GM18519 (cell line): ENCODE measurements around the gene MLLT3.

Experiments
- ATAC-seq: cut with Tn5 transposase; IDR thresholded peaks from one replicate; pipeline ENCODE4 v1.9.1; 2021; ENCODE audit warnings: mild to moderate bottlenecking, moderate library complexity; ENCODE audit not compliant: unreplicated experiment, low FRiP score

The MLLT3 gene

DNA sequence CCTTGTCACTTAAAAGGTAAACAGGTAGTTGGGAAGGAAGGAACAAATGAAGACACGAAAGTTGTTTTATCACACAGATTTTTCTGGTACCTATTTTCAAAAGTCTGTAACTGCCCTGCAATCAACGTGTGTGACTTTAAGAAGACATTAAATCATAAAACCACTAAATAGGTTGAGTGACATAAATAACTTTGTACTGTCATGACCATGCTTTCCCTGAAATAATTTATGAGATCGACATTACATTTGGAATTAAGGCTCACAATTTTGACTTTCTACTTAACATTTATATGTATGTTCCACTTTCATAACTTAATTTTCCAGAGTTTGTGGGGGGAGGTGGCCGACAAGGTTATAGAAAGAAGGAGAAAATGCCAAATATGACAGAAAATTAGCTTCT lies 181.1 kb downstream of the MLLT3 start:
- ATAC-seq = no peak

DNA sequence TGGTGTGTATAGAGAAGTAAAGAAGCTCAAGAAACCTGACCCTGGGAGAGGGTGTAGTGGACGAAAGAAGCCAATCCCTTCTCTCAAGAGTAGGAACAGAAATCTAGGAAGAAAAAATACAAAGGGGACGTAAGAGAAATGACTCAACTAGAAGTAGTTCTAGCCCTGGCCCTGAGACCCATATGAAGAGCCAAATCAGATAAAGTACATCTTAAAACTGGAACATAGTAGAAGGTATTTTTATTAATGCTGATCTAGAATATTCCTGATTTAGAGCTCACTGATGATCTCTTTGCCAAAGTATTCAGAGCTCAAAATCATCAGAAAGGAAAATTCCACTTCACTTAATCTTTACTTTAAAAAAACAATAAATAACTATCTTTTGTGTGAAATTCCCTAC lies 184.8 kb downstream of the MLLT3 start:
- ATAC-seq = no peak

DNA sequence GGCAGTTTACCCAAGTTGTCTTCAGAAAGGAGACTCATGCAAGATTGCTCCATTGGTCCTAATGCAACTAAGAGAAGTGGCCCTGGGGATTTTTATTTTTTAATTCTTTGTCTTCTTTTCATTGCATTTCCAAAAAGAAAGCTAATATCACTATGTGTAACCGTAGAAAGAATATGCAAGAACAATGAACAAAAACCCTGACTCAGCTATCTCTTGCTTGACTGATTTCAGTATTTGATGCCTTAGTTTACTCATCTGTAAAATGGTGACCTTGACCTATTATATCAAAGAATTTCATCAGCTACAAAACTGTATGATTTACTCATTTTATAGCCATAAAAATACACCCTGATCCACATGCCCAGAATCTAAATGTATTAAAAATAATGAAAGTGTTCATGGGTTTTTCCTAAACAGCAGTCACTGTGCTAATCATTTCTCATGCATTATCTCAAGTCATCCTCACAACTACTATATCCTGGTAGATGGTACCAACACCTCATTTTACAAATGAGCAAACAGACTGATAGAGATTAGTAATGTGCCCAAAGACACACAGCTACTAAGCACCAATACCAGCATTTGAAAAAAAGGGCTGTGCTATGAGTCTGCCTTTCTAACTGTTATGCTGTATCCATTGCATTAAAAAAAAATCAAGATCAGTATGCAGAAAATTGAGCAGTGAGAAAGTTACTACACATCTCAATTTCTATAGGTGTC lies 185.7 kb downstream of the MLLT3 start:
- no peak for ATAC-seq

DNA sequence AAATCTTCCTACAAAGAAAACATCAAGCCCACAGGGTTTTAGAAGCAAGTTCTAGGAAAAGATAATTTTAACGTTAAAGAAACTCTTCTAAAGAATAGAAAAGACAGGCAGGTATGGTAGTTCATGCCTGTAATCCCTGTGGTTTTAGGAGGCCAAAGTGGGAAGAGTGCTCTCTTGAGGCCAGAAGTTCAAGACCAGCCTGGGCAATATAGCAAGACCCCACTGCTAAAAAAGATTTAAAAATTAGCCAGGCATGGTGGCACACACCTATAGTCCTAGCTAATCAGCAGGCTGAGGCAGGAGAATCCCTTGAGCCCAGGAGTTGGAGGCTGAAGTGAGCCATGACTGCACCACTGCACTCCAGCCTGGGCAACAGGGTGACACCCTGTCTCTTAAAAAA lies 193.3 kb downstream of the MLLT3 start:
- ATAC-seq = no peak

DNA sequence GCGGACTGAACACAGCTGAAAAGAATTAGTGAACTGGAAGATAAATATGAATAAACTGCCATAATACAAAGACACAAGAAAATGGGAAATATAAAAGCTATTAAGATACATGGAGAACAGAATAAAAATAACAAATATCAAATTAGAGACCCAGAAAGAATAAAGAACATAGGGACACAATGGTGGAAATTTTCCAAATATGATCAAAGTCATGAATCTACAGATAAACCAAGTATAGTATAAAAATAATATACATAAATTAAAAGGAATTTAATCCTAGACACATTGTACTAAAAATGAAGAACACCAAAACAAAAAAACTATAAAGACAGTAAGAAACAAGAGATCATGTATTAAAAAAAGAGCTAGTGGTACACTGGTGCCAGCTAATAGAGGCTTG lies 194.9 kb downstream of the MLLT3 start:
- ATAC-seq = no peak

DNA sequence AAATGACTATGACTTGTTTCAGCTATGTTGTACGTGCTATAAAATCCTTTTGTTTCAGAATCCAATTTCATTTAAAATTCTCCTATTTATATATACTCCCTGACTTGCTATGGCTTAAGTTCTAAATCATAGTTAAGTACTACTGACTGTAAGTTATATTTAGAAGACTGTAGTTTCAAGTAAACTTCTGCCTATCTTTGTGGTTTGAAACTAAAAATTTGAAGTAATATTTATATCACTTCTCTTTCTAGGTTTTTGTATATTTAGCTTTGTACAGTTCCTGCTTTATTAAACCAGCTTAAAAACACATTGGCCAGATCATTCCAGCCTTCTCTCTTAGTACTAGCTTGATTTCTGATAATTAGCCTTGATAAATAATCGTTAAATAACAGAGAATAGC lies 196.3 kb downstream of the MLLT3 start:
- ATAC-seq = peak; percentile 72

DNA sequence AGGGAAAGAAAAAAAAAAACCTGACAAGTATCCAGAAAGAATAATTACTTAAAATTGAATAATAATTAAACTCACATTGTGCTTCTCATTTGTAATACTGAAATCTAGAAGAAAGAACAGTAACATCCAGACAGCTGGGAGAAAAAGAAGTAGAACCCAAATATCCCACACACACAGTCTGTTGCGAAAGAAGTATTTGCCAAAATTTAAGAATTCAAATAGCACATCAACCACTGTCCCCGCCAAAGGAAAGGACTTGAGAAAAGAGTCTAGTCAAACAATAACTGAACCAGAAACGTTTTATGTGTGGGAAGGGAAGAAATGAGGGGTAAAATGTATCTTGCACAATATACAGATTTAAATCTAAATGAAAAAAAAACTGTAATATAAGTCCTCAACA lies 202.8 kb downstream of the MLLT3 start:
- no peak for ATAC-seq

DNA sequence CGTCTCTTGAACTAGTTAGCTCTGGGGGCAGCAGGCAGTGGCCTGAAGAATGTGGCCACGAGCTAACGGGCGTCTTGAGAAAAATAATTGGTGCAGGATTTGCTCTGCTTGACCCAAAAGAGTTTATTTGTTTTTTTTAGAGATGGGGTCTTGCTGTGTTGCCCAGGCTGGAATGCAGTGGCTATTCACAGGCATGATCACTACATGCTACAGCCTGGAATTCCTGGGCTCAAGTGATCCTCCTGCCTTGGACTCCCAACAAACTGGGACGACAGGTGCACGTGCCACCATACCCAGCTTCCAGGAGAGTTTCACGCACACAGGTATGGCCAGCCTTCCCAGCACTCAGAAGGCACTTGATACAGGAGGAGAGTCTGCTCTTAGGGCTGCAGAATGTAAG lies 203.8 kb downstream of the MLLT3 start:
- no peak for ATAC-seq

DNA sequence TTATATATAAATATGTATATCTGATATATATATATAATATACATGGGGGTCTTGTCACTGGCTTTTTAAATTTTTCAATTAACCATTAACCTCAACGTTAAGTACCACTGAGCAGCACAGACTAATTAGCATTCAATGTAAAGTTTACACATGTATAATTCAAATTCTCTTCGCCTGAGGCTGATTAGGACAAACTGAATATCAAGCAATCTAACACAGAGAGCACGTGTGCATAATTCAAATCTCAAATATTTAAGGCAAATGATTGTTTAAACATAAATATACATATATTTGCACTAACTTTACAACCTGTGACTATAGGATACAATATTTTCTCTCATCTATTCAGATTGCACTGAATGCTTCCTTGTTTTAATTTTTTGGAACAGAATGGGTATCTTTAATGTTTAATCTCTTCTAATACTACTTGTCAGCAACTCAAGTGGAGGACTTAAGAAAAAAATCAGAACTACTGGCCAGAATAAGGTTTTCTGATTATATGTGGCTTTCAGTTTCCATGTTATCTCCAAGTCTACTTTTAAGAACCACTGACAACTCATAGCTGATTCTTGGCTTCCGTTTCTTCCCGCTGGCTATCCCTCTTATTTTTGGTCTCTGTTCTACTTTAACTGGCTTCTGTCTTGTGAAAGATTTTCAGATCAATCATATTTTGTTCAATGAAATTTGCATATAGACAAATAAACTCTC lies 204.8 kb downstream of the MLLT3 start:
- ATAC-seq = no peak

DNA sequence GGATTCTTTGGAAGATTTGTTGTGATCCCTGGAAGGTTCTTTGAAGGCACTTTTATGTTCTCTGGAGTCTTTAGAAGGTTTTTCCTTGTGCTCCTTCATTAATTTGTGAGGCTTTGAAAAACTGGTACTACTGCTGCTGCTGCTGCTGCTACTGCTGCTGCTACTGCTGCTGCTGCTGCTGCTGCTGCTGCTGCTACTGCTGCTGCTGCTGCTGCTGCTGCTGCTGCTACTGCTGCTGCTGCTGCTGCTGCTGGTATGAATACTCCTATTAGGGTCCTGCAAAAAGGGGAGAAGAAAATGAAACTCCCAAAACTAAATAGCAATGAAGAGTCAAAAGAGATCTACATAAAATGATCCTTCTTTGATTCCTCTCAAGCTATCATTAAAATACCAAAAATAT lies 208.1 kb downstream of the MLLT3 start:
- ATAC-seq = no peak

DNA sequence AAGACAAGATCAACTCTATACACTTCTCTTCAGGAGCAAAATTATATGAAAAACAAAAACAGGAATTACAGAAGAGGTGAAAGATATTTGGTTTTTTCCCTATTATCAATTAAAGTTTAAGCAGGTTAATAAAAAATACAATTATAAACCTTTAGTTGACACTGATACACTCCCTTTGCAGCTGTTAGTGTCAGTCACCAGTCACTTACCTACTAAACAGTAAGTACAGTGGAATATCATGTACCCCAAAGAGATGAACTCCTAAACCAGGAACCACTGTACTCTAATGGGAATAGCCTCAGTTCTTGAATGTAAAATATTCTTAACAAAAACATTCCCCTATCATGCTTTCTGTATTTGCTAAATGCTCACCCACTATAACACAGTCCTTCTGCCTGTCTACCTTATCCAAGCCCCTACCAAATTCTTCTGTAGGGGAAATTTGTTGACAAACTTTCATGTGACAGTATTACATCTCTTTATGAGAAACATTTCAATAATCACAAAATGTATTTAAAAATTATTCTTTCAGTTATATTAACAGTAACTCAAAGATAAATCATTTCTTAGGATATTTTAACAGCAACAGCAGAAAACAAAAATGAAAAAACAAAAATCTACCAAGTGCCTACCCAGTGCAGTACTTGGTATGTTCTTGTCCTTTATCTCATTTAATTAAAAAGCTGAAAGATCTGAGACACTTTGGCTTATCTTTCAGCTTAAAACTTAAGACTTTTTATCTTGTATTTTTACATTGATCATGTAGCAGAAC lies 212.8 kb downstream of the MLLT3 start:
- ATAC-seq = no peak

DNA sequence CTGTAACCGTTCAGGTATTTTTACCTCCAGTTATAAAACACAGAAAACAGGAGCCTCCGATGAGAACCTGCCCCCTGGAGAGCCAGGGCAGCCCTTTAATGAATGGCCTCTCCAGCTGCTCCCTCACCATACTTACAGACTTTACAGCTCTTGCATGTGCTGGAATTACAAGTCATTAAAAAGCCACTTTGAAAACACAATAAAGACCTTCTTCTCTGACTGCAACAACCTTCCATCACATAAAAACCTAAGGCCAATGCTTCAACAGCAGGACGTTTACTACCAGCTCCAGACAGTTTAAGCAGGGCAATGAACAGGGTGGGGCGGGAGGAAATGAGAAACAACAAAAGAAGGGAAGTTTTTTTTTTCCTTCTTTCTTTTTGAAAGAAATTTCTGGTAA lies 213.8 kb downstream of the MLLT3 start:
- no peak for ATAC-seq

DNA sequence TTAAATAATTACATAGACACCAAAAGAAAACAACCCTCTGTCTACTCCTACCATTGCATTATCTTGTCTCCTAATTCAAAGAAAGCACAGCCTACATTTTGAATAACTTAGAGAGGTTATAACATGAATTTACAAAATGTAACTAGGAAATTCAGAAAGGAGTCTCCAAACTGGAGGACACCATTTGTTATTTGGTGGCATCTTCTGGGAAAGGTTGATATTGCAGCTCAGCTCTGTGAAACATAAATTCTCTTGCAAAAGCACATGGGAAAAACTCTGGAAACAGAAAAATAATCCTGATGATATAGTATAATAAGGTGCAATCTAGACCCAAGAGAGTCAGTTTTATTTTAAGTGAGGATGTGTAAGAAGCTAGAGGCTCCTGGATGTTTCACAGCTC lies 215.3 kb downstream of the MLLT3 start:
- no peak for ATAC-seq

DNA sequence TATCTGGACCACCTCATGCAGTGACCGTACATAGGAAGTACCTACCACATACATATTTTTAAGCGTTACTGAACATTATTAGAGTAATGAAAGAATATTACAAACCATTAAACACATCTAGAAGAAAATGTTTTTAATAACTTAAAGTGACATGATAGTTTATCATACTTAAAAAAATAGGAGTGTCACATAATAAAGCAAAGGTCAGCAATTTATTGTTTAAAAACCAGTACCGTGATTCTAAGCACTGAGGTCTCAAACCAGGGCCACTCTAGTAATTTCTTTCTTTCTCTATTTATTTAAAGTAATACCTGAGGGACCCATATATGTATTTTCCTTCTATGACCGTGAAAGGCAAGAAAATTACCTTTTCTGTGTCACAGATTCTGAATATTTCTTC lies 216.0 kb downstream of the MLLT3 start:
- no peak for ATAC-seq

DNA sequence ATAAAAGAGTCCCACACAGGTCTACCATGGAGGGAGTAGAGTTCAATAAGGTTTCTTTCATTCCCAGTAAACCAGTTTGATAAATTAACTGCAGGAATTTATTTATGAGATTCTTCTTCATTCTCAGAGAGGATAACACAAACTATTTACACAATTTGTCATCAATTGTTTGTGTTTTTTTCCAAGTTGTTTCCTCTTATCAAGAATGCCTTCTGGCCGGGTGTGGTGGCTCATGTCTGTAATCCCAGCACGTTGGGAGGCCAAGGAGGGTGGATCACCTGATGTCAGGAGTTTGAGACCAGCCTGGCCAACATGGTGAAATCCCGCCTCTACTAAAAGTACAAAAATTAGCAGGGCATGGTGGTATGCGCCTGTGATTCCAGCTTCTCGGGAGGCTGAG lies 216.7 kb downstream of the MLLT3 start:
- ATAC-seq = no peak

DNA sequence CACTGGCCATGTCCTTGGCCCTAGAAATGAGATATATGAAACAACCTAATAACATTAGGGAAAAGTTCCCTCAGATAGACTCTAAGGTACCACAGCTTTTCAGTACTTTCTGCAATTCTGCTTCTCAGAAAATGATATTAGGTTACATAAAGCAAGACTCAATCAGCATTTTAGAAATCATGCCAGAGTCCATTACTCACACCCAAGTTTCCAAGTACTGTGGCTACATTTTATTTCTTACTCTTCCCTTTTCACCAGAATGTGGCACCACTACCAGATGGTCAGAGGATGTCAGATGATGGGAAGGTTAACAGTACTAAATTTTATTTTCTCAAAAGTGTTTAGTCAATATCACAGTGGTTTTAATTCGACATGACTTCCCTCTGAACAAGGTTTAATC lies 217.2 kb downstream of the MLLT3 start:
- no peak for ATAC-seq

DNA sequence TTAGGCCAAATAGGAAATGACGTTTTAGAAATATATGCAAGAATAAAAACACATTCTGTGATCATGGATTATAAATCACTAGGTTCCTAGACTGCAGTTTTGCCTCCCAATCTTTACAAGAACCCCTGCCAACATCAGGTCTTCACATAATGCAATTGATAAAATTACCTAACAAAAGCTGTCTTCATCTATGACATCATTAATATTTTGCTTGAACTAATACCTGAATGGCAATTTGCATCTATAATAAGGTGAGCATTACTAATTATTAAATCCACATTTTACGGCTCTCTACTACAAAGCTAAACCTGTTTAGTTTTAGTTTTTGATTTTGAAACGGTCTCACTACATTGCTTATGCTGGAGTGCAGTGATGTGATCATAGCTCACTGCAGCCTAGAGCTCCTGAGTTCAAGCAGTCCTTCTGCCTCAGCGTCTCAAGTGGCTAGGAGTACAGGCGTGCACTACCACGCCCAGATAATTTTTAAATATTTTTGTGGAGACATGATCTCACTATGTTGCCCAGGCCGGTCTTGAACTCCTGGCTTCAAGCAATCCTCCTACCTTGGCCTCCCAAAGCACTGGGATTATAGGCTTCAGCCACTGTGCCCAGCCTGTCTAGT lies 218.0 kb downstream of the MLLT3 start:
- no peak for ATAC-seq

DNA sequence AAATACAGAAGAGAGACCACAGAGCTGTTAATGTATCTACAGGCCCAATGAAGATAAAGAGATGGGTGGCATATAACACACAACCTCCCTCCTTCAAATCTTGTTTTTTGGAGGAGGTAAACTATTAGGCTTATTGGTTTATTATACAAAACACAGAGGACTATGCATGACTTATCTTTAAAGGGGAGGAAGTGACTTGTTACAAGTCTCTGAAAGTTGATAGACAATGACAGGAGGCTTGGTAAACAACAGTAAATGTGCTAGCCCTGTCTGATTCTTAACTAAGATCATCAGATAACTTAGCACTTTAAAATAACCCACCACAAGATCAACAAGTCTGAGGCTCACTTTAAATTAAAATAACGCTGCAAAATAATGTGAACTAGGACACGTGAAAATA lies 219.0 kb downstream of the MLLT3 start:
- no peak for ATAC-seq

DNA sequence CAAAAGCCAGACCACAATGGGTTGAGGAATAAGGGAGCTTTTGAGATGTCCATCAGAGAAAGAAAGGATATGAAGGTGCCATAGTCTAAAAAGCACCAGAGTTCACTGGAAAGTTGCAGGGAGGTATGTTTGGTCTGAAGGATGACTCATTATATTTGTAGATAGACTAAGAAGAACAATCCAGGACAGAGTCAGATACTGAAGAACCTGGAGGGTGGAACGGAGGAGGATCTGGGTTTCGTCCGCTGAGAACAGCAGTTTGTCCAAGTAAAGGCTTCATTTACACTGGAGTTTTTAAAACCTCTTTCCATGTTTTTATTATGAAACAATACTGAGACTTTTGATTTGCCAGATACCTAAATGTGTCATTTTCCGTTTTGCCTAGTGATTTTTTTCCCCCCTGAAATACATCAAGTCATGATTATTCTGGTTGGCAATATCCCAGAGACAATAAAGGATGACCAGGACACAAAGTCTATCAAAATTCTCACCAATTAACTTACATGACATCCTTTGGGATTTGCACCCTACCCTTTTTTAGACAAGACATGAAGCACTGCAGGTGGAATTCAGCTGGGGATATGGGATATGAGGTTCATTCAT lies 219.9 kb downstream of the MLLT3 start:
- ATAC-seq = no peak

DNA sequence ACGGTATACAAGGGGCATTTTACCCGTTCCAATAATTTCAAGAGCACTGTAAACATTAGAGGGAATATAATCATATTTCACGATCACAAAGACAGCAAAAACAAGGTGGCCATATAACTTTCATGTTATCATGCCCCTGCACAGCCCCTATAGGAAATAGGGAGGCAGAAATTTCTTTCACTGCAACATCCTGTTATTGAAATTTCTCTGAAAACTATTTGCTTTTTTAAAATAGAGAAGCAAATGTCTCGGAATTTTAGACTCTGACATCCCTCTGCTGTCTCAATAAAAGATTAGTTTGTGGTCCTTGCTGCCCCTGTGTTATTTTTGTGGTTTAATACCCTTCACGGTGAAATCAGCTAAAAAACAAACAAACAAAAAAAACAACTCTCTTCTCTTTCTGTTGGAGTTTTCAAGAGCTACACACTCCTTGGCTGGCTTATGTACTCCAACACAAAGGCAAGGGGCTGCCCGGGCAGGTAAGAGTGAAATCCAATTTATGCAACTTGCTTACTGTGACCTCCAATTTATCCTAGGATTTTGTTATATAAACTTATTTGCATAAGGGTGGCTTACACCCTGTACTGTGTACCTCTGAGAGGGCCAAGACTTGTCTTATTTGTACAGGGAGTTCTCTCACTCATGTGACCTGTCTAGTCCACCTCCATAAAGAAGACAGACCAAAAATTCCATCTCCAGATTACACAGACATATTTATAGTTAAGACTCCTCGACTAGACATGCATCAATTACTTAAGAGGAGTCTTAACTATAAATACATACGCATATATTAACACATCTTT lies 223.6 kb downstream of the MLLT3 start:
- ATAC-seq = no peak
